GM19395 (cell line): ENCODE measurements around the gene PFDN1.

ENCODE experiments used
- ATAC-seq: cut with Tn5 transposase; IDR thresholded peaks from one replicate; pipeline ENCODE4 v1.9.1; 2021; ENCODE audit warnings: mild to moderate bottlenecking, moderate library complexity; ENCODE audit not compliant: unreplicated experiment

Gene PFDN1

GRCh38 chr5:140298183-140298601 lies 4.7 kb downstream of the PFDN1 start:
- ATAC-seq = no peak

GRCh38 chr5:140297283-140297682 lies 5.6 kb downstream of the PFDN1 start:
- ATAC-seq = no peak

DNA sequence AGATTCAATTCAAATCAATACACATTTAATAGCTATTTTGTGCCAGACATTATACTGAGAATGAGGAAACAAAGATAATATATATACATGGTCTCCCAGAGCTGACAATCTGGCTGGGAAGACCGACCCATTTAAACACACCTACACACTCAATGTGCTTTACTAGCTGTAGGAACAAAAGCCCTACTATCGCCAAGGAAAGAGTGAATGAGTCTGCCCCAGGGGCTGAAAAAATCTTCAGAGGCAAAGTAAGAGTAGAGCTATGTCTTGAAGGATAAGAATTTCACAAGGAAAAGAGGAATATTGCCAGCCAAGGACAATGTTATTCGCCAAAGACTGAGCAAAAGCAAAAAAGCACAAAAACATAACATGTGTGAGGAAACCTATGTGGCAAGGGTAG lies 6.6 kb downstream of the PFDN1 start:
- no peak for ATAC-seq

GRCh38 chr5:140295414-140295813 lies 7.5 kb downstream of the PFDN1 start:
- ATAC-seq = no peak

DNA sequence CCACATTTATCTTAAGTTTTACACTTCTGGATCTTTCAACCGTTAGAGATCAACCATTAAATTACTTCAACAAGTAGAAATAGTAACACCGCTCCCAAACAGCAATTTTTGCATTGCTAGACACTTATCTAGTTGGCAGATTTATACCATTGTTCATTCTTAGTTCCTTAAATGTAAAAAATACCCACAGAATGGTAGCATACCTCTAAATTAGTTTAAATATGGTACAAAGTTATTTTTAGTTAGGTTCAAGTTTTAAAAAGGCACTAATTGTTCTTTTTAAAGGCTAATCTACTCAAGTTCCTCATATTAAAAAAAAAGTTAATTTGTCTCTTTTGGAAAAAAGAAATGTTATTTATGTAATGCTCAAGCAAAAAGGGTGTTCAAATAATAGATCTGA lies 8.1 kb downstream of the PFDN1 start:
- no peak for ATAC-seq

DNA sequence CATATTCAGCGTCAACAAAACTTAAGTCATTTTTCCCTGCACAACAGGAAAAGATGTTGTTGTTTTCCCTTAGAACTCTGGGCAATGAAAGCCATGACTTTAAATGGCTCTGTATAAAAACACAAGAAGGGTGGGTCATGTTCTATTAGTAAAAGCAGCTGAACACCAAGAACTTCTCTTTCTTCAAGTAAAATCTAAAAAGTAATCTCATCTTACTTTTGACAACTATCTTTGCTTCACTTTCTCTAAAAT lies 9.1 kb downstream of the PFDN1 start:
- ATAC-seq = no peak

GRCh38 chr5:140293091-140293848 lies 9.6 kb downstream of the PFDN1 start:
- ATAC-seq = no peak

DNA sequence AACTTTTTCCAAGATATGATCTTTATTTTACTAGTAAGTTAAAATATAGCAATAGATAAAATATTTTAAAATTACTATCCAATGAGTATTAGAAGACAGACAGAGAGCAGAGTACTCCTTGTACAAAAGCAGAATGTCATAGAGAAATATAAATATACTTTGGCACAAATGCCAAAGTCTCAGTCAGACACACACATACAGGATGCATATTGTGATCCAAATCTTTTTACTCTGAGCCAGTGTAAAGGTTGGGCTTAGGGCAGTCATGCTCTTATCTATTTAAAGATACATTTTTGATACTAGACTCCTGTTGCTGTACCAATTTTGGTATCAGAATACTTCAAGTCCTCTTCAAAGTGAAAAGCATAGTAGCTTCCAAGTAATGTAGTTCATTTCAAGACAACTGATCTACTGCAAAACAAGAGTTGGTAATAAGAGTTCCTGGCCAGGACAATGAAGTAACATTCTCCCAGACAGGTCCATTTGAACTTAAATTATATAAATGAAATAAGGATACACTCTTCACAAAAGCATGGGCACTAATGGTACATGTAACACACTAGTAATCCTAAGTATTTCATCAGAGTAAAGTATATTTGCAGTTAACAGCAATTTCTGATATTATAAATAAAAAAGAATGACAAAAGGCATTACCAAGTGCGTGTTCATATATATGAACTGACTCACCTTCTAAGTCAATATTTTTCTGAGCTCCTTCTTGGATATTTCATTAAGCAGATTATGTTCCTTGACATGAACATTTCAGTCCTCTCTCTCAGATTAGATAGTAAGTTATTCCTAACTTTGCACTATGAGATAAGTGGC lies 10.5 kb downstream of the PFDN1 start:
- ATAC-seq = no peak

- ATAC-seq = no peak
Measured at GRCh38 chr5:140287801-140288521, 14.9 kb downstream of the PFDN1 start.

GRCh38 chr5:140286424-140286823 lies 16.5 kb downstream of the PFDN1 start:
- no peak for ATAC-seq

- ATAC-seq = no peak
Measured at GRCh38 chr5:140284013-140284412, 18.9 kb downstream of the PFDN1 start.

- ATAC-seq = no peak
Measured at GRCh38 chr5:140282266-140282665, 20.6 kb downstream of the PFDN1 start.

DNA sequence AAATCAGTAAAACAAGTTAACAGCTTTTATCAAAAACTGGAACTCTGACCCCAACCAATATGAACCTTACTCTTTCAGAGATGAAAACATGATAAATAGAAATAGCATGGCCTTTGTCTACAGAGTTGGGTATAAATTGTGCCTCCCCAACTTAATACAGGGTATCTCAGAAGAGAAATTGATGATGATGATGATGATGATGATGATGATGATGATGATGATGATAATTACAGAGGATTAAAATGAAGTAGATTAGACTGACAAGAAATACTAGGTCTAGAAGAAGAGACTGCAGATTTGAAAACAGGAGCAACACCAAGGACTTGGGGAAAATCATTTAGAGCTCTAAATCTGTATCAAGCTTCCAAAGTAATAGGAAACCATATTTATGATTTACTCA lies 27.1 kb downstream of the PFDN1 start:
- ATAC-seq = no peak

DNA sequence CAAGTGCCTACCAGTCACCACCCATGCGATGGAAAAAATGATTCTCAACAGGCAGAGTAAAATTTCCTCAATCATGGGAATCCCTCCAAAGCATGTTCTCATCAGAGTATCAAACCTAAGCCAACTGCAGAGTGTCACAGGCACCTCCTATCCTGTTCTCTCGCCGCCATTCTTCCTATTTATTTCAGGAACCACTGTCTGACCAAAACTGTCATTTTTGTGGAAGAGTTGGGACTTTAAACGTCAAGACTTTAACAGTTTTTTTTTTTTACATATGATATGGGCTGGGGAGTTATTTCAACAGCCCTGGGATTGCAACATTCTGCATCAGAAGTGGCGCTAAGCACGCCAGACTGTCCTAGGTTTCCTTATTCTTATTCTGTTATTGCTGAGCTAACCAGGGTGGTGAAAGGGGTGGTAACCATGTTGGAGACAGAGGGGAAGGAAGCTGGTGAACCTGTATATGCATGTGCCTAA lies 29.5 kb downstream of the PFDN1 start:
- ATAC-seq = no peak

DNA sequence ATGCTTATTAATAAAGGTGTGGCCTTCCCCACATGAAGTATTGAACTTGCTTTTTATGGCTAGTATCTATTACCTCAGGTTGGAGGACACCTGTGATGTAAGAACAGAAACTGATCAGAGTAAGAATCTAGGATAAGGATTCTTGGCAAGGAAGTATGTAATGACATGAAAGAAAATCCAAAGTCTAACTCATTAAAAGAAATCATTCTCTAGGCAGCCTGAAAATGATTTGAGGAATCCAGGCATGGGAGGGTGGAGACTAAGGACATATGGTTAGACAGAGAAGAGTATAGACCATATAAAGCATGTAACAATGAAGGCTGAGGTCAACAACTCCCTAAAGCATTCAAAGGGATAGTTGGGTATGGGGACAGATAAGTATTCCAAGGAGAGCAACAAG lies 32.9 kb downstream of the PFDN1 start:
- ATAC-seq = no peak

- ATAC-seq = no peak
Measured at GRCh38 chr5:140267559-140268018, 35.3 kb downstream of the PFDN1 start.

- ATAC-seq = no peak
Measured at GRCh38 chr5:140267201-140267540, 35.7 kb downstream of the PFDN1 start.

- no peak for ATAC-seq
Measured at GRCh38 chr5:140266471-140267200, 36.3 kb downstream of the PFDN1 start.

GRCh38 chr5:140265845-140266244 lies 37.1 kb downstream of the PFDN1 start:
- no peak for ATAC-seq

- ATAC-seq = no peak
Measured at GRCh38 chr5:140262839-140263238, 40.1 kb downstream of the PFDN1 start.

GRCh38 chr5:140262221-140262620 lies 40.7 kb downstream of the PFDN1 start:
- ATAC-seq = no peak
